HEK293 (cell line): Measurements from ENCODE around the gene DAZAP1.

Experiments used
- CTCF ChIA-PET: fragments of 350-600 bp; formaldehyde crosslinking; extraction: SDS; loops from one replicate; lab custom pipeline; 2021; ENCODE audit warnings: antibody characterized with exemption; lab: Yijun Ruan, JAX
- POLR2A ChIA-PET: fragments of 300-600 bp; formaldehyde crosslinking; extraction: SDS; loops from one replicate; lab custom pipeline; 2020; ENCODE audit warnings: antibody characterized with exemption, inconsistent platforms; lab: Yijun Ruan, JAX
- H3K27ac ChIP-seq: fragments of 200-500 bp; sonication (Bioruptor generic); 2 replicates; pipeline ENCODE4 v1.5.1; 2014; ENCODE audit warnings: low read depth, low read length, control low read depth, inconsistent platforms; ENCODE audit errors: extremely low read depth
- H3K36me3 ChIP-seq, 2 experiments: fragments of 200-500 bp in 1 of 2; sonication (Bioruptor generic) in 1 of 2; 1 replicate in 1 of 2; 2 replicates in 1 of 2; pipeline ENCODE4 v1.5.1; 2014 to 2017; ENCODE audit warnings: inconsistent platforms in 2 of 2, low read length in 2 of 2; ENCODE audit not compliant: control insufficient read depth in 2 of 2, insufficient read depth in 1 of 2
- H3K4me1 ChIP-seq: fragments of 200-500 bp; sonication (Bioruptor generic); 2 replicates; pipeline ENCODE4 v1.5.1; 2014; ENCODE audit warnings: mild to moderate bottlenecking, low read length, inconsistent platforms; ENCODE audit not compliant: control insufficient read depth, insufficient read depth
- H3K4me3 ChIP-seq: 2 replicates; pipeline ENCODE4 v1.5.1; 2011; ENCODE audit warnings: low read depth, mild to moderate bottlenecking, control low read depth, low read length, moderate library complexity
- H3K9me3 ChIP-seq: fragments of 200-500 bp; sonication (Bioruptor generic); 2 replicates; pipeline ENCODE4 v1.5.1; 2014; ENCODE audit warnings: low read depth, low read length, inconsistent platforms; ENCODE audit not compliant: control insufficient read depth, insufficient read depth
- BCL11A ChIP-seq: fragments of 450-650 bp; formaldehyde crosslinking; IDR thresholded peaks from 2 replicates; pipeline ENCODE4 v1.5.1; 2016; ENCODE audit warnings: low read depth, missing biosample characterization, missing genetic modification characterization
- GLI4 ChIP-seq: fragments of 450-650 bp; formaldehyde crosslinking; IDR thresholded peaks from 2 replicates; pipeline ENCODE4 v1.5.1; 2016; ENCODE audit warnings: missing biosample characterization, missing genetic modification characterization
- GLIS2 ChIP-seq: fragments of 450-650 bp; formaldehyde crosslinking; IDR thresholded peaks from 2 replicates; pipeline ENCODE4 v1.5.1; 2016; ENCODE audit warnings: missing biosample characterization, missing genetic modification characterization
- KLF1 ChIP-seq: fragments of 450-650 bp; formaldehyde crosslinking; IDR thresholded peaks from 2 replicates; pipeline ENCODE4 v1.5.1; 2016; ENCODE audit warnings: missing biosample characterization, missing genetic modification characterization
- KLF10 ChIP-seq: fragments of 450-650 bp; IDR thresholded peaks from 2 replicates; pipeline ENCODE4 v1.5.1; 2018; ENCODE audit warnings: missing biosample characterization, mild to moderate bottlenecking, missing genetic modification characterization
- PRDM1 ChIP-seq: fragments of 450-650 bp; formaldehyde crosslinking; IDR thresholded peaks from 2 replicates; pipeline ENCODE4; 2016; ENCODE audit warnings: missing biosample characterization, missing genetic modification characterization
- SALL2 ChIP-seq: fragments of 450-650 bp; formaldehyde crosslinking; IDR thresholded peaks from 2 replicates; pipeline ENCODE4 v1.5.0; 2017; ENCODE audit warnings: missing biosample characterization, mild to moderate bottlenecking, missing genetic modification characterization, borderline replicate concordance
- SCRT1 ChIP-seq: fragments of 450-650 bp; formaldehyde crosslinking; IDR thresholded peaks from 2 replicates; pipeline ENCODE4 v1.5.1; 2016; ENCODE audit warnings: missing biosample characterization, missing genetic modification characterization, borderline replicate concordance
- SCRT2 ChIP-seq: fragments of 450-650 bp; formaldehyde crosslinking; IDR thresholded peaks from 2 replicates; pipeline ENCODE4 v1.5.1; 2016; ENCODE audit warnings: missing biosample characterization, missing genetic modification characterization
- TSHZ1 ChIP-seq: fragments of 450-650 bp; formaldehyde crosslinking; IDR thresholded peaks from 2 replicates; pipeline ENCODE4 v1.5.1; 2016; ENCODE audit warnings: missing biosample characterization, missing genetic modification characterization, borderline replicate concordance
- ZBTB11 ChIP-seq: fragments of 450-650 bp; formaldehyde crosslinking; conservative IDR thresholded peaks from 2 replicates; pipeline ENCODE4 v1.5.1; 2016; ENCODE audit warnings: low read depth, missing biosample characterization, missing genetic modification characterization
- ZBTB26 ChIP-seq: fragments of 450-650 bp; formaldehyde crosslinking; optimal IDR thresholded peaks from 2 replicates; pipeline ENCODE3; 2016; ENCODE audit warnings: missing biosample characterization, mild to moderate bottlenecking, missing genetic modification characterization
- ZBTB6 ChIP-seq: fragments of 450-650 bp; formaldehyde crosslinking; IDR thresholded peaks from 2 replicates; pipeline ENCODE4 v1.5.1; 2017; ENCODE audit warnings: missing biosample characterization, missing genetic modification characterization
- ZBTB8A ChIP-seq: fragments of 450-650 bp; formaldehyde crosslinking; IDR thresholded peaks from 2 replicates; pipeline ENCODE4 v1.5.1; 2016; ENCODE audit warnings: missing biosample characterization, missing genetic modification characterization
- ZFP41 ChIP-seq: fragments of 450-650 bp; formaldehyde crosslinking; IDR thresholded peaks from 2 replicates; pipeline ENCODE4 v1.5.1; 2016; ENCODE audit warnings: missing biosample characterization, missing genetic modification characterization, borderline replicate concordance
- ZNF214 ChIP-seq: fragments of 450-650 bp; formaldehyde crosslinking; IDR thresholded peaks from 2 replicates; pipeline ENCODE4 v1.5.1; 2017; ENCODE audit warnings: missing biosample characterization, mild to moderate bottlenecking, missing genetic modification characterization, borderline replicate concordance
- ZNF341 ChIP-seq: fragments of 450-650 bp; formaldehyde crosslinking; IDR thresholded peaks from 2 replicates; pipeline ENCODE4; 2016; ENCODE audit warnings: low read depth, missing biosample characterization, missing genetic modification characterization
- ZNF473 ChIP-seq: fragments of 450-650 bp; formaldehyde crosslinking; IDR thresholded peaks from 2 replicates; pipeline ENCODE4 v1.5.1; 2017; ENCODE audit warnings: missing biosample characterization, missing genetic modification characterization
- ZNF596 ChIP-seq: fragments of 450-650 bp; IDR thresholded peaks from 2 replicates; pipeline ENCODE4 v1.5.0; 2018; ENCODE audit warnings: missing biosample characterization, mild to moderate bottlenecking, missing genetic modification characterization, moderate library complexity
- ZNF600 ChIP-seq: fragments of 450-650 bp; formaldehyde crosslinking; IDR thresholded peaks from 2 replicates; pipeline ENCODE4 v1.5.1; 2016; ENCODE audit warnings: missing biosample characterization, missing genetic modification characterization
- ZNF654 ChIP-seq: fragments of 450-650 bp; formaldehyde crosslinking; IDR thresholded peaks from 2 replicates; pipeline ENCODE4 v1.5.1; 2016; ENCODE audit warnings: low read depth, missing biosample characterization, missing genetic modification characterization
- ZNF692 ChIP-seq: fragments of 450-650 bp; formaldehyde crosslinking; IDR thresholded peaks from 2 replicates; pipeline ENCODE4 v1.5.1; 2016; ENCODE audit warnings: missing biosample characterization, missing genetic modification characterization
- ZNF785 ChIP-seq: fragments of 450-650 bp; formaldehyde crosslinking; IDR thresholded peaks from 2 replicates; pipeline ENCODE4 v1.5.1; 2016; ENCODE audit warnings: missing biosample characterization, missing genetic modification characterization
- ZXDB ChIP-seq: fragments of 450-650 bp; formaldehyde crosslinking; IDR thresholded peaks from 2 replicates; pipeline ENCODE4 v1.5.1; 2016; ENCODE audit warnings: missing biosample characterization, missing genetic modification characterization

Gene DAZAP1

GRCh38 chr19:1455002-1455335 lies 47.6 kb downstream of the DAZAP1 start (continued):
- TF ChIP-seq GLI4 (no peak), ZXDB (no peak), ZNF654 (tag by site-specific recombination) (no peak), GLIS2 (tag by site-specific recombination) (peak; percentile 55; the same call in 1 of the 2 replicates), SCRT1 (tag by site-specific recombination) (no peak), ZNF596 (tag by site-specific recombination) (no peak), ZNF692 (tag by site-specific recombination) (no peak), ZBTB11 (tag by site-specific recombination) (no peak), ZNF214 (tag by site-specific recombination) (no peak), KLF1 (tag by site-specific recombination) (no peak), ZBTB8A (tag by site-specific recombination) (no peak), ZNF473 (tag by site-specific recombination) (no peak), ZFP41 (tag by site-specific recombination) (no peak), ZBTB6 (peak; percentile 68), SALL2 (tag by site-specific recombination) (no peak), ZBTB26 (tag by site-specific recombination) (no peak)

- H3K4me3 ChIP-seq = no peak overlapping the region
- ChIA-PET CTCF (interaction anchor here (0.6 to 3.3 kb wide), 8 partner anchors 10 to 371 kb away, joined by 3 to 21 read pairs (median 3); no protein-coding TSS in a partner anchor), POLR2A (interaction anchor here (0.5 to 1.6 kb wide), 9 partner anchors 9 to 952 kb away, joined by 3 to 8 read pairs (median 4); partner anchors contain the start of genes CIRBP and REEP6)
- H3K27ac ChIP-seq = no peak overlapping the region
- peaks cover 0 to 10% of the 10 kb centered on the region in 2 experiments; a peak in 1 of 3 replicates for H3K36me3 ChIP-seq
- no peaks in the 10 kb centered on the region for H3K4me1 ChIP-seq
- H3K9me3 ChIP-seq = no peaks in the 10 kb centered on the region
- TF ChIP-seq ZNF785 (tag by site-specific recombination) = no peak
- TF ChIP-seq PRDM1 (tag by site-specific recombination) = no peak
- TF ChIP-seq KLF10 = peak; percentile 43; the same call in 1 of the 2 replicates
- peak; percentile 92 for TF ChIP-seq ZNF600 (tag by site-specific recombination)
- TF ChIP-seq SCRT2 = peak; percentile 83
- TF ChIP-seq ZNF654 (tag by site-specific recombination) = no peak
- peak; percentile 64; the same call in 1 of the 2 replicates for TF ChIP-seq ZNF341 (tag by site-specific recombination)
- TF ChIP-seq TSHZ1 = no peak
- TF ChIP-seq BCL11A = no peak
- TF ChIP-seq ZBTB6 = peak; percentile 92
Measured at GRCh38 chr19:1455336-1456120, 48.1 kb downstream of the DAZAP1 start.
